ENCODE data around the gene NCCRP1.

Gene NCCRP1

GRCh38 chr19:39164289-39164688 lies 32.5 kb upstream of the NCCRP1 start:
- DNase-seq (ENCODE audit: low read depth in 2 of 3, low spot score in 2 of 3): no peak

DNA sequence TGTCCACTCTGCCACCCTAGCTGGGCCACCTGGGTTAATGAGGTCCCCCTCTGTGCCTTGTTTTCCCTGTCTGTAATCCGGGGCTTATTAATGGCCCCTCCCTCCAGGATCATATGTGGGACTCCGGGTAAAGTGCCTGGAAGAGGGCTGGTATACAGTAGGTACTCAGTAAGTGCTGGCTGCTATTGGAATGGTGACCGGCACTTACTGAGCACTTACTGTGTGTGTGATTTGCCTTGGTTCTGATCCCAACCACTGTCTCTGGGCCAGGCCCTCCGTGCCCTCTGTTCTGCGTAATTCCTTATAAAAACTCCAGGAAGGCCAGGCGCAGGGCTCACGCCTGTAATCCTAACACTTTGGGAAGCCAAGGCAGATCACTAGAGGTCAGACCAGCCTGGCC lies 30.9 kb upstream of the NCCRP1 start:
- DNase-seq (ENCODE audit: low read depth in 2 of 3, low spot score in 2 of 3): no peak

- DNase-seq (ENCODE audit: low read depth in 2 of 3, low spot score in 2 of 3): no peak
Measured at GRCh38 chr19:39166571-39167391, 30.0 kb upstream of the NCCRP1 start.

DNA sequence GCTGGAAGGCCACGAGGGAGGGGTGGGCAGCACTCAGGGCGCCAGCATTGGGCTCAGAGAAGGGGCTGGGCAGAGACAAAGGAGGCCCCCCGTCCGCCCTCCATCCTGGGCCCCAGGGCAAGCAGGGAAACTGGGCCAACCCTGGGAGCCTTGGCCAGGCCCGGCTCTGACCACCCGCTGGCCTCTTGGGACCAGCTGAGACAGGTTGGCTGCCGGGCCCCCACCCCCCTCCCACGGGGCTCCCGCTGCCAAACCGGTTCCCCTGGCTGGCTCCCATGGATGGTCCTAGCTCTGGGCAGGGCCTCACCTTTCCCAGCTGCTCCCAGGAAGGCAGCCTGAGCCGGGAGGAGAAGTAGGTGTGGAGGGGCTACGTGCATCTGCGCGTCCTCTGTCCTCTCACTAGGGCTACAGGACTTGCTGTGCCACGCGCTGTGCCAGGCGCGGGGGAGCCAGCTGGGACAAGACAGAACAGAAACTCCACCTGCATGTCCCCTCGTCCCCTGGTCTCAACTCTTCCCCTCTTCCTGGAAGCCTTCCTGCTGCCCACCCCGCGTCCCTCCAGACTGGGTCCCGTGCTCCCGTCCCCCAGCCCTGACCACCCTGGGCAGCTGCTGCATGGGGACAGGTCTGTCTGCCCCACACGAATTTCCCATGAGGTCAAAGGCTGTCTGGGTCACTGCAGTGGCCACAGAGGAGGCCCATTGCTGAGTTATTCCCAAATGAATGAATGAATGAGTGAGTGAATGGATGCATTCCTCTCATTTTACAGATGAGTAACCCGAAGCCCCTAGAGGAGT lies 29.1 kb upstream of the NCCRP1 start:
- DNase-seq (ENCODE audit: low read depth in 2 of 3, low spot score in 2 of 3): no peak

DNA sequence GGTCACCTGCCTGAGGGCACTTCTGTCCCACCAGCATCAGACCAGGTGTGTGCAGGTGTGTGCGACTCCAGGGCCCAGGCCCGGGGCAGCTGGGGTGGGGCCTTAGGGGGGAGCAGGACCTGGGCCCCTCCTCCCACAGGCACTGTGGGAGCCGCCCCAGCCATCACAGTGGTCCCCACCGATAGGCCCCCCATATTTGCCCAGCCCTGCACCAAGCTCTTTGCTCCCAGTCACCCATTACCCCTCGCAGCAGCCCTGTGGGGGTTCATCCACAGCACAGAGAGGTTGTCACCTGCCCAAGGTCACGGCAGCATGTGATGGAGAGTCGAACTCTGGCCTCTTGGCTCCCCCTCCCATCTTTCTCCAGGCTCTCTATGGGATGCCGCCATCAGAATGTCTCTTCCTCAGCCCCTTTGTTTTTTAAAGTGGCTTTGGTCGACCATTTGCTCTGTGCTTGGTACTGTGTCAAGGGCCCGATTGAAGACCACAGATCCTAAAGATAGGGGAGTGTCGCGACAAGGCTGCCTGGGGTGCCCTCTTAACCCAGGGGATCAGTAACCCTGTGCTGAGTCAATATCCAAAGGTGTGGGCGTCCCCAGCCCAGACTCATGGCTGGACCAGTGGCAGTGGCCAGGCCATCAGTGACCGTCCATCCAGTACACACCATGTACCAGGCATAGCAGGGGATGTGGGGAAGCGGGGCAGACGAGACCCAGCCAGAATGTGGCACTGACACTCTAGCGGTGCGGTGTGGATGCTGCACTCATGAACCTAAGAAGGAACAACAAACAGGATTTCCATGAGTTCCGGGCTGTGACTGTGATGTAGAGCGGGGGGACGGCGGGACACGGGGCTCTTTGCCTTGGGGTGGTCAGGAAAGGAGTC lies 28.3 kb upstream of the NCCRP1 start:
- DNase-seq (ENCODE audit: low read depth in 2 of 3, low spot score in 2 of 3): no peak

GRCh38 chr19:39169143-39169810 lies 27.5 kb upstream of the NCCRP1 start:
- no peak for DNase-seq (ENCODE audit: low read depth in 2 of 3, low spot score in 2 of 3)

DNA sequence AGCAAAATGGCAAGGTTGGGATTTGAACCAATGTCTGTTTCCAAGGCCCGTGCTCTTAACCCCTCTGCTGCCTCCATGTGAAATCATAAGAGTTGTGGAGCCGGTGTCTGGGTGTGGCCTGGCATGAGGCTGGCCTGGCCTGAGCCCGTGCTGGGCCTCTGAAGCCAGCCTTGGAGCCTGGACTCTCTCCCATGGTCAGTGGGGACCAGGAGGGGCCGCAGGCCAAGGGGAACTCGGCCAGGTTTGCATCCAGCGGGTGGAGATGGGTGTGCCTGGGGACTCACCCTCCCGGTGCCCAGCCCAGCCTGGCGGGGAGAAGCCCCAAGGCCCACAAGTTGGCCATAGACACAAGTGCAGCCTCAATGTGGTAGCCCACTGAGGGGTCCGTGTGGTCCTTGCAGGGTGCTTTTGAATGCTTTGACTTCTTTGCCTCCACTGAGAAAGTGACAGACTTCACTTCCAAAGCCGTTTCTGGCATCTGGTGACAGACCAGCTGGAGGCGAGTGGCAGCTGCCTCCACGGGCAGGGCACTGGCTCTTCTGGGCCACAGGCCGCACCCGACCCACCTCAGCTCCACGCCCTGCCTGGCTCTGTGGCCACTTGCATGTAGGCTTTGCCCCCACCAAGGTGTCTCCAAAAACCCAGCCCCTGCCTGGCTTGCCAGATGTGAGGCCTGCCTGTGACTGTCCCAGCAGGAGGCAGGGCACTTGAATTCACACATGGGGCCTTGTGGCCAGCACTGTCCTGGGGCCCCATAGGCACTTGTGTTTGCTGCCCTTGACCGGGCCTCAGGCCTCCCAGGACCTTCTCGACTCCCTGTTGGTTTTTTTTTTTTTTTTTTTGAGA lies 26.2 kb upstream of the NCCRP1 start:
- DNase-seq (ENCODE audit: low read depth in 2 of 3, low spot score in 2 of 3): no peak

- DNase-seq (ENCODE audit: low read depth in 2 of 3, low spot score in 2 of 3): no peak
Measured at GRCh38 chr19:39171479-39172465, 25.0 kb upstream of the NCCRP1 start.

- no peak for DNase-seq (ENCODE audit: low read depth in 2 of 3, low spot score in 2 of 3)
Measured at GRCh38 chr19:39172700-39173501, 23.9 kb upstream of the NCCRP1 start.

GRCh38 chr19:39173502-39173991 lies 23.2 kb upstream of the NCCRP1 start:
- no peak for DNase-seq (ENCODE audit: low read depth in 2 of 3, low spot score in 2 of 3)

- no peak for DNase-seq (ENCODE audit: low read depth in 2 of 3, low spot score in 2 of 3)
Measured at GRCh38 chr19:39174142-39174541, 22.6 kb upstream of the NCCRP1 start.

GRCh38 chr19:39174558-39175544 lies 21.9 kb upstream of the NCCRP1 start:
- DNase-seq (ENCODE audit: low read depth in 2 of 3, low spot score in 2 of 3): no peak

DNA sequence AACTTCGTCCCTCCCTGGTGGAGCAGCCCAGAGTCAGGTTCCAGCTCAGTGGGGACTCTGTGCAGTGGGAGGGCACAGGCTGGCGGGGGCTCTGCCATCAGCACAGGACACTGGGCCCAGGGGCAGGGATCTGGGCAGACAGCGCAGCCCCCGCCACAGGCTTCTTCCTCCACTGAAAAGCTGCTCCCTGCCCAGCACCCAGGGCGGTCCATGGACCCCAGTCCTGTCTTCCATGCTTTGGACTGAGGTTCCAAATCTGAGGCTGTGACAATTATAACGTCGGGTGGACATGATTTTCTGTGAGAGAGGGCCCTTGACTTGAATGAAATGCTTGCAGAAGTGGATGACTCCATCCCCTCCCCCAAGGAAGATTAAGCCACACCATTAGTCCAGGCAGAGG lies 21.2 kb upstream of the NCCRP1 start:
- DNase-seq (ENCODE audit: low read depth in 2 of 3, low spot score in 2 of 3): no peak

DNA sequence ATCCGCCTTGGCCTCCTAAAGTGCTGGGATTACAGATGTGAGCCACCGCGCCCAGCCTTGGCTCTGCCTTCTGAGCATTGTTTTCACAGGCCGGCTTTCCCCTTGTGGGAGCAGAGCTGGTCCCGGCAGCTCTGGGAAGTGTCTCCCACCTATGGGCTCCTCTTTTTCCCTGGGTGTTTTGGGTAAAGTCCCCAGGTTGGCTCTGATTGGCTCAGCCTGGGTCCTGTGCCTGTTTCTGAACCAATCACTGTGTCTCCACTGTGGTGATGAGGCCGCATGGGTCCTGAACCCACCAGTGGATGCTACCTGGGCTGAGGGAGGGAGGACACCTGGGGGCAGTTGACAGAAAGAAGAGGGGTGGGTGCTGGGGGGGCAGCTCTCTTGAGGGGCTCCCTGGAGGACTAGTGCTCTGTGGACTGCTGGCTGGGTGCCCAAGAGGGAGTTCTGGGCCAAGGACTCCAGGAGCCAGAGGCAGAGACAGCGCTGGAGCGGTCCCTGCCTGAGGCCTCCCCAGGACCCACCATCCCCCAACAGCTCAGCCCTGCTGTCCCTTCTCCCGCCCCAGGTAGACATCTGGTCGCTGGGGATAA lies 19.6 kb upstream of the NCCRP1 start:
- no peak for DNase-seq (ENCODE audit: low read depth in 2 of 3, low spot score in 2 of 3)

GRCh38 chr19:39177736-39178135 lies 19.0 kb upstream of the NCCRP1 start:
- no peak for DNase-seq (ENCODE audit: low read depth in 2 of 3, low spot score in 2 of 3)

DNA sequence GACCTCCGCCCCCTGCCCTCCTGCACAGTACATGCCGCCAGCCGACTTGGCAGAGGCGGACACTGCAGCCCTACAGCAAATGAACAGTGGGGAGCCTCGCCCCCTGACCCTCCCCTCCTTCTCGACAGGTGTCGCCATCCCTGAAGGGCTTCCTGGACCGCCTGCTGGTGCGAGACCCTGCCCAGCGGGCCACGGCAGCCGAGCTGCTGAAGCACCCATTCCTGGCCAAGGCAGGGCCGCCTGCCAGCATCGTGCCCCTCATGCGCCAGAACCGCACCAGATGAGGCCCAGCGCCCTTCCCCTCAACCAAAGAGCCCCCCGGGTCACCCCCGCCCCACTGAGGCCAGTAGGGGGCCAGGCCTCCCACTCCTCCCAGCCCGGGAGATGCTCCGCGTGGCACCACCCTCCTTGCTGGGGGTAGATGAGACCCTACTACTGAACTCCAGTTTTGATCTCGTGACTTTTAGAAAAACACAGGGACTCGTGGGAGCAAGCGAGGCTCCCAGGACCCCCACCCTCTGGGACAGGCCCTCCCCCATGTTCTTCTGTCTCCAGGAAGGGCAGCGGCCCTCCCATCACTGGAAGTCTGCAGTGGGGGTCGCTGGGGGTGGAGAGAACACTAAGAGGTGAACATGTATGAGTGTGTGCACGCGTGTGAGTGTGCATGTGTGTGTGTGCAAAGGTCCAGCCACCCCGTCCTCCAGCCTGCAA lies 18.3 kb upstream of the NCCRP1 start:
- DNase-seq (ENCODE audit: low read depth in 2 of 3, low spot score in 2 of 3): no peak

All from activated CD8-positive, alpha-beta memory T cell treated with anti-CD3 and anti-CD28 coated beads for 48 hours (primary cell).